ENCODE results near the gene TAP1.

Gene TAP1

GRCh38 chr6:32799168-32799567 lies 54.3 kb downstream of the TAP1 start:
- DNase-seq: no peak

GRCh38 chr6:32796848-32797776 lies 56.4 kb downstream of the TAP1 start:
- peak; percentile 61 for DNase-seq
